Bronchial epithelial cell (primary cell): ENCODE results near the gene GRM1. TPM values are rescaled to one million over a fixed set of nuclear protein-coding genes. Genes with fewer than 3 reads are reported as not detected.

Experiments
- DNase-seq: peaks from one replicate; pipeline ENCODE4 v3.0.0-alpha.2; 2010; ENCODE audit warnings: low read depth
- FAIRE-seq: peaks from 2 replicates; lab custom pipeline; 2011; peaks lifted over from hg19 to GRCh38; lab: Jason Lieb, UNC
- H3K27me3 ChIP-seq: 2 replicates; pipeline ENCODE4 v1.5.1; 2011; ENCODE audit warnings: low read length; ENCODE audit not compliant: control insufficient read depth, insufficient read depth
- H3K36me3 ChIP-seq: 2 replicates; pipeline ENCODE4 v1.5.1; 2011; ENCODE audit warnings: low read length; ENCODE audit not compliant: control insufficient read depth, insufficient read depth
- H3K4me3 ChIP-seq: 2 replicates; pipeline ENCODE4 v1.5.1; 2011; ENCODE audit warnings: mild to moderate bottlenecking, low read depth, low read length, control low read depth
- CTCF ChIP-seq: IDR thresholded peaks from 2 replicates; pipeline ENCODE4 v1.5.1; 2011; ENCODE audit warnings: mild to moderate bottlenecking, moderate library complexity, low read length, control low read depth, inconsistent platforms; ENCODE audit not compliant: insufficient read depth, severe bottlenecking
- total RNA-seq: library from RNA; depleted of rRNA; stranded (reverse); fragments of >200 nt; gene quantifications from 2 replicates; pipeline ENCODE4 v1.2.1, GENCODE V29; 2014

Gene GRM1
- total RNA-seq, 1 donor from 2014 or later, result not detected

DNA sequence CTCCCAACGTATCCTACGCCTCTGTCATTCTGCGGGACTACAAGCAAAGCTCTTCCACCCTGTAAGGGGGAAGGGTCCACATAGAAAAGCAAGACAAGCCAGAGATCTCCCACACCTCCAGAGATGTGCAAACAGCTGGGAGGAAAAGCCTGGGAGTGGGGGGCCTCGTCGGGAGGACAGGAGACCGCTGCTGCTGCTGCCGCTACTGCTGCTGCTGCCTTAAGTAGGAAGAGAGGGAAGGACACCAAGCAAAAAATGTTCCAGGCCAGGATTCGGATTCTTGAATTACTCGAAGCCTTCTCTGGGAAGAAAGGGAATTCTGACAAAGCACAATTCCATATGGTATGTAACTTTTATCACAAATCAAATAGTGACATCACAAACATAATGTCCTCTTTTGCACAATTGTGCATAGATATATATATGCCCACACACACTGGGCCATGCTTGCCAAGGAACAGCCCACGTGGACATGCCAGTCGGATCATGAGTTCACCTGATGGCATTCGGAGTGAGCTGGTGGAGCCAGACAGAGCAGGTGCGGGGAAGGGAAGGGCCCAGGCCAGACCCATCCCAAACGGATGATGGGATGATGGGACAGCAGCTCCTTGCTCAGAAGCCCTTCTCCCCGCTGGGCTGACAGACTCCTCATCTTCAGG lies 406.0 kb downstream of the GRM1 start:
- no peaks in the 10 kb centered on the region for H3K36me3 ChIP-seq
- H3K4me3 ChIP-seq, result peak overlapping the region; percentile 11
- DNase-seq, result no peak
- H3K27me3 ChIP-seq, result no peaks in the 10 kb centered on the region
- no peak for TF ChIP-seq CTCF
- no peak for FAIRE-seq

DNA sequence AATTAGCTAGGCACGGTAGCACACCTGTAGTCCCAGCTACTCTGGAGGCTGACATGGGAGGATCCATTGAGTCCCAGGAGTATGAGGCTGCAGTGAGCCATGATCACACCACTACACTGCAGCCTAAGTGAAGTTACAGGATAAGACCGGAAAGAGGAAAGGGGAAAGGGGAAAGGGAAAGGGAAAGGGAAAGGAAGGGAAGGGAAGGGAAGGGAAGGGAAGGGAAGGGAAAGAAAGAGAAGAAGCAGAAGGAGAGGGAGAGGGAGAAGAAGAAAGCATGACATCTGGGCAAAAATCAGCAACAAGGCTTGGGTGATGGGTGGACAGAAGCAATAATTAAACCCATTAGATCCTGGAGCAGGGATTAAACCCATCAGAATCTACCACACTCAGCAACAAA lies 413.0 kb downstream of the GRM1 start:
- no peak for FAIRE-seq
- Histone ChIP-seq H3K27me3 (no peaks in the 10 kb centered on the region), H3K4me3 (no peak overlapping the region), H3K36me3 (no peaks in the 10 kb centered on the region)
- no peak for DNase-seq
- TF ChIP-seq CTCF, result no peak

GRCh38 chr6:146444189-146444588 lies 415.3 kb downstream of the GRM1 start:
- no peak for TF ChIP-seq CTCF
- Histone ChIP-seq H3K27me3 (no peaks in the 10 kb centered on the region), H3K36me3 (no peaks in the 10 kb centered on the region), H3K4me3 (no peak overlapping the region)
- no peak for FAIRE-seq
- no peak for DNase-seq

DNA sequence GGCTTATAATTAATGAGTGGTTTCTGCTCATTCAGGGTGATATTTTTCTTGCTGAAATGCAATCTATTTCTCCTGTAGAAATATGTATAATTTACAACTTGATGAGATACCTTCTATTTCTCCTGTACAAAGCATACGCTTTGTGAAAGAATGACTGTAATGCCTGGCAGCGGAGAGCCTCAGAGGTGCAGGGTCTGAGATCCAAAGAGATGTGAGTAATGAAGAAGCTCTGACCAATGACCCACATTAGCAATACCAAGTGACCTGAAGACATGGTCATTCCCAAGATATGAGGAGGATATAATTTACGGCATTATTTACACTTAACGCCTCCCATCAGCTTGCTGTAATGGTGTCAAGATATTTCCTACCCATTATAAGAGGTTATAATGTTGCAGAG lies 416.4 kb downstream of the GRM1 start:
- H3K27me3 ChIP-seq, result no peaks in the 10 kb centered on the region
- H3K4me3 ChIP-seq, result no peak overlapping the region
- no peak for TF ChIP-seq CTCF
- FAIRE-seq, result no peak
- H3K36me3 ChIP-seq, result no peaks in the 10 kb centered on the region
- no peak for DNase-seq

DNA sequence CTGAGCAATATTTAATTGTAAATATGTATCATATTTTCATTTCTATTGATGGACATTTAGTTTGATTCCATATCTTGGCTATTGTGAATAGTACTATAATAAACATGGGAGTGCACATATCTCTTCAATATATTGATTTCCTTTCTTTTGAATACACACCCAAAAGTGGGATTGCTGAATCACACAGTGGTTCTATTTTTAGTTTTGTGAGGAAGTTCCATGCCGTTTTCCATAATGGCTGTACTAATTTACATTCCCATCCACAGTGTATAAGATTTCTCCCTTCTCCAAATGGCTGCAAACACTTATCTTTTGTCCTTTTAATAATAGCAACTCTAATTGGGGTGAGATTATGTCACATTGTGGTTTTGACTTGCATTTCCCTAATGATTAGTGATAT lies 428.0 kb downstream of the GRM1 start:
- H3K27me3 ChIP-seq, result no peaks in the 10 kb centered on the region
- no peak overlapping the region for H3K4me3 ChIP-seq
- no peaks in the 10 kb centered on the region for H3K36me3 ChIP-seq
- FAIRE-seq (no peak), DNase-seq (no peak)
- TF ChIP-seq CTCF, result no peak

GRCh38 chr6:146460941-146461340 lies 432.1 kb downstream of the GRM1 start:
- Histone ChIP-seq H3K4me3 (no peak overlapping the region), H3K27me3 (no peaks in the 10 kb centered on the region), H3K36me3 (no peaks in the 10 kb centered on the region)
- DNase-seq (no peak), FAIRE-seq (no peak)
- TF ChIP-seq CTCF, result no peak
